Epidermal melanocyte (primary cell): ENCODE measurements around the gene TMEM167A.
"Not testable (repeated sequence)": the region's sequence is repeated elsewhere in the genome, so short reads cannot be mapped to it uniquely, and the experiment has no call there.

Source experiments
- DNase-seq: peaks from one replicate; pipeline ENCODE4 v3.0.0; 2011; ENCODE audit warnings: low spot score; ENCODE audit not compliant: insufficient read length

Gene TMEM167A

GRCh38 chr5:83090169-83090568 lies 13.0 kb upstream of the TMEM167A start:
- no peak for DNase-seq

DNA sequence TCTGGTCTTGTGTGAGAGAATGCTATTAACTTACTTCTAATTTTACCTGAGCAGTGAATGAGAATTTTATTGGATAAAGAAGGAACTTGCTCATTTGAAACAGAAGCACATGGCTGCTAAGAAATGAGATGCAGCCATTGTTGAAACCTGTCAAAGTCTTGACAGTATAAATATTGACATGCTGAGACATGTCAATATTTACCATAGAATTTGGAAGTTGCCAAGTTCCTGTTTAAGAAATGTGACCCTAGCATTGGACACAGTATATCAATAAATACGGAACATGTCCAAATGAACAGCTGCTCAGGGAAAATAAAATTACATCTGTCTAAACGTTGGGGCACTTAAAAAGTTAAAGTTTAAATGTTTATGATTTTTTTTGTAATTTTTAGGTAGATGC lies 7.9 kb upstream of the TMEM167A start:
- no peak for DNase-seq

DNA sequence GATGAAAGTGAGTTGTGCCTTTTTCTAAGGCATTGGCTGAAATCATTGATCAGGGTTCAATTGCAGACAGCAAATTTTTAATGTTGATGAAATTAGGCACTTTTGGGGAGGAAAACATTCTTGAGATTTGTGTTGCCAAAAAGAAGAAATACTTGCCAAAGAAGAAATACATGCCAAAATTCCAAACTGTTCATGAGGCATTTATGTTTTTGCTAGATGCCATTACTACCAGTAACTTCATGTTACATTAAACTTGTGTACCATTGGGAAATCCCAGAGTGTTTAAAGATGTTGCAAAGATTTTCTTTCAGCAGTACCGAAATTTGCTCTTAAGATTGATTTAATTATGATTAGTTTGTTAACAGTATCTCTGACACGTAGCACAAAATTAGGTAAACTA lies 7.1 kb upstream of the TMEM167A start:
- DNase-seq, result no peak

DNA sequence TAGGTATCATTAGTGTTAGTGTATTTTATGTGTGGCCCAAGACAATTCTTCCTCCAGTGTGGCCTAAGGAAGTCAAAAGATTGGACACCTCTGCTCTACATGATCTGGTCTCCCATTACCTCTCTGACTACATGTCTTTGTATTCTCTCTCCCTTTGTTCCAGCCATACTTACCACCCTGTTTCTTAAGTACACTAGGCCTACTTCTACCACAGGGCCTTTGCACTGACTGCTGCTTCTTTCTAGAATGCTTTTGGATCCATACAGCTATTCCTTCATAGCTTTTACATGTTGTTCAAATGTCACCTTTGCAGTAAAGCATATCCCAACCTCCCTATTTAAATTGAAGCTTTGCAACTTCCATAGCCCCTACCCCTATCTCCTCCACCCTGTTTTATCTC lies 5.6 kb upstream of the TMEM167A start:
- no peak for DNase-seq

DNA sequence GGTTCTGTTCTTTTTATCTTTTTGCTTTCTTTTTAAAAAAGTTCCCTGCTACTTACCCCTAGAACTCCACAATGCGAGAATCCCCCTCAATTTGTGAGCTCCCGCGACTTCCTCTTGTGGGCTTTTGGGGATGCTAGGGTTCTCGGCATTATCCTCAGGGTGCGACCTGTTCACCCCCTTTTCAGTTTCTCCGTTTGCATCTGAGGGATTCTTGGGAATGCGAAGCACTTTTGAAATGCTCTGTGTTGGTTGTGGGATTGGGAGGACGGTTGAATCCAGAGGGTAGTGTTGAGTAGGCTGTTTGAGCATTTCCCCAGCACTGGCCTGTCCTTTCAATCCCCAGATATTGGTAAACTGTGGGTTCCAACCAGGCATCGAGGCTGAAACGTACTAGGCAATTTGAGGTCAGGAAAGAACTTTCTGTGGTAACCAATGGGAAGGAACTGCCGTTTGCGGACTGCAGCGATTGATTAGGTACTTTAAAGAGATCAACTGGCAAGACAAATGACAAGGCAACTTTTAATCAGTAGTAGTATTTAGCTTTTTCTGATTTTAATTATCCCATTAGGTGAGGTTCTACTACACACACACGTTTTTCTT lies 568 bp upstream of the TMEM167A start:
- no peak for DNase-seq

DNA sequence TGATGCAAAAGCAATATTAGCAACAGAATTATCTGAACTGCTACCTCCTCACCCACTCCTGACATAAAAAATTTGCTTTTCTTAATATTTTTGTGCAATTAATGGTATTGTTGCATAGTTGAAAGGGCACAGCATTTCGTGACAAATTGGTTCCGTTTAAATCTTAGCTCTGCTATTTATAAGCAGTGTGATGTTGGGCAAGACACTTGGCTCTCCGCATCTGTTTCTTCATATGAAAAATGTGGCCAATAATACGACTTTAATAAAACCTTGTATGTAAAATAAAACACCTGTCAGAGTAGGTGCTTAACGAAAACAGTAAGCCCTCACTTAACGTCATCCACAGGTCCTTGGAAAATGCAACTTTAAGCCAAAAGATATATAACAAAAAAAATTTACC lies 4.2 kb downstream of the TMEM167A start:
- no peak for DNase-seq

- no peak for DNase-seq
These were observed 5.7 kb downstream of the TMEM167A start for GRCh38 chr5:83071286-83072051.

DNA sequence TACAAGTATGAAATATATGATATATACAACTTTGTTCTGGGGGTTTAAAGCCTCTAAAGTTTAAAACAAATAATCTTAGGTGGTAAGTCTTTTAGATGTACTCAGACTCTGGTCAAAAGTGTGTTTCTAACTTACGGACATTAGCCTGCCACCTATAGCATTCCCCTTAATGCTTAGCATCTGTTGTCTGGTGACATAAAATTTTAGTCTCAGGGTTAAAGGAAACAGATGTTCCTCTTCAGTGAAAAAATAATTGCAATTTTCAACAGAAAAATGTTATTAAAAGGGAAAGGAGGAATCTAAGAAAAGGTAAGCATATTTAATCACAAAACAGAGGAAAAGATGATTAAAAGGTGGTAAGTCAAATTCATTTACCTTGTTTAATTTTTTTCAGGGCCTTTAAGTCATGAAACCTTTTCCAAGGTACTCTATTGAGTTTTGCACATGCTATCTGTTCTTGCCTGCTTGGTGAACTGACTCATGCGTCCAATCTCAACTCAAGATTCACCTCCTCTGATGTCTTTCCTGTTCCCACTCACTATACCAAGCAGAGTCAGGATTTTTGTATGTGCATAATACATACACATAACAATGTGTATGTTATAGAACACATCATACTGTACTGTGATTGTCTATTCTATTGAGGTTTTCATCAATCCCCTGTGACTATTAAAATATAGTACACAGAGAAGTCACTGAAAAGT lies 7.9 kb downstream of the TMEM167A start:
- no peak for DNase-seq

GRCh38 chr5:83067377-83067776 lies 9.8 kb downstream of the TMEM167A start:
- DNase-seq, result not testable (repeated sequence)

DNA sequence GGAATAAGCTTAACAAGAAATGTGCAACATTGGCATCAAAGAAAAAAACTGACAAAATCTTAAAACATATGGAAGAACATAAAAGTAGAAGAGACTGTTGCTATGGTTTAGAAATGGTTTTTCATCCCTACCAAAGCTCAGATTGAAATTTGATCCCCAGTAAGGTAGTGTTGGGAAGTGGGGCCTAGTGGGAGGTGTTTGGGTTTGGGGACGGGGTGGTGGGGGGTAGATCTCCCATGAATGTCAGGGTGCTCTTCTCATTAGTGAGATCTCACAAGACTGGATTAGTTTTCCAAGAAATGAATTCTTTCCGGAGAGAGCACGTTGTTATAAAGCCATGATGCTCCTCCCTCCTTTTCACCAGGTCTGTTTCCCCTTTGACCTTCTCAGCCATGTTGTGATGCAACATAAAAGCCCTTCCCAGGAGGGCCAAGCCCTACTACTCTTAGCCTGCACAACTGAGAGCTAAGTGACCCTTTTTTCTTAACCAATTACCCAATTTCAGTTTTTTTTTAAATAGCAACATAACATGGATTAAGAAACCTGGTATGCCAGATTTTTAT lies 10.6 kb downstream of the TMEM167A start:
- DNase-seq, result no peak

DNA sequence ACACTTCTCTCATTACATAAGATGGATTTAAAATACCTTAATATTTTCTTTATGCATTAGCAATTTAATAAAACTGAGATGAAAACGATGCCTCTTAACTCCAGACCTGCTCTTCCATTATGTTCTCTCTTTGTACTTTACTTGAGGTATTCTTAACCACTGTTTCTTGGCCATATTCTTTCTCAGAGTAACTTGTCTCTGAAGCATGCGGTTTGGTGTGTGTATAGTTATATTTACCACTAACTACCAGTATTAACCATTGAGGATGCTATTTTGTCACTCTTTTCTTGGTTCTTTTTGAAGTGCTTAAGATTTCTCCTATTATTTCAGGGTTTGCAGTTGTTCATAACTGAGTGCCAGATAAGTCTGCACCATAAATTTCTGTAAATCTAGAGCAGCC lies 17.9 kb downstream of the TMEM167A start:
- DNase-seq, result no peak

GRCh38 chr5:83058726-83059125 lies 18.5 kb downstream of the TMEM167A start:
- DNase-seq, result no peak

DNA sequence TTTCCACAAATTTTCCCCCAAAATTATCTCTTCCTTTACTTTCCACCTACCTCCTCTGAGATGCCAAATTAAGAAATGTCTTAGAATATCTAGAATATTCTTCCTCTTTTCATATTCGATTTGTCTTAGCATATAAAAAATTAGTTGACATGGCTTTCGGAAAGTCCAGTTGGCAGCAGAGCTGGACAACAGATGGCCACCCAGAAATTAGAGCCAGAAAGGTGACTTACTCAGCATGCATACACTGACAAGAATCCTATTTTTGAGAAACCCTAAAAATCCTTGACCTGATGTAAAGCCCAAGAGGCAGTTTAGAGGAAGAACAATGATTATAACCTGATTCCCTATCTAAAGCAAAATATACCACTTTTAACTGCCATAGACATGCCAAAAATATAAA lies 22.0 kb downstream of the TMEM167A start:
- DNase-seq, result no peak

DNA sequence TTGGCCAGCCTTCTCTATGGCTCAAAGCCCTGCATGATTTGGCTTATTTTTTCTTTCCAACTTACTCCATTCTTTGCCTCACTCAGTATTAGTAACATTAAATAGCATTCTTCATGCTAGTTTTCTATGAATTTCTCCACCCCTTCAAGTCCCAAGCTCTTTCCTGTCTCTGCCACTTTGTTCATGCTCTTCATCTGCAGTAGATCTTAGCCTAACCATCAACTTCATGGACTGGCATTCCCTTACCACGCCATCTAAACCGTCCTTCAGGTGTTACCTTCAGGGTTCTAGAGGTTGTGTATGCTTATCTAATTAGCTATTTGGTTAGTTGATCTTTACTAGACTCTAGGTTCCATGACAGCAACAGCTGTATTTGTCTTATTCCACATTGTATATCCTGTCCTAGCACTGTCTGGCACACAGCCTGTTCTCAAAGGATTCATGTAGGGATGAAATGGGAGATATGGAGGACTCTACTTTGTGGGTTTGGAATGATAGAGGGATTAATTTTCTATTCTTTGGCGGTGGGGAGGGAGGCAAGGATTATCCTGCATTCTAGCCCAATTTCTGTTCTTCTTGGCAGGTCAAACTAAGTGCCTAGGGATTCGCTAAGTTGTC lies 26.4 kb downstream of the TMEM167A start:
- DNase-seq, result no peak

- DNase-seq, result no peak
These were observed 27.8 kb downstream of the TMEM167A start for GRCh38 chr5:83049370-83049885.

DNA sequence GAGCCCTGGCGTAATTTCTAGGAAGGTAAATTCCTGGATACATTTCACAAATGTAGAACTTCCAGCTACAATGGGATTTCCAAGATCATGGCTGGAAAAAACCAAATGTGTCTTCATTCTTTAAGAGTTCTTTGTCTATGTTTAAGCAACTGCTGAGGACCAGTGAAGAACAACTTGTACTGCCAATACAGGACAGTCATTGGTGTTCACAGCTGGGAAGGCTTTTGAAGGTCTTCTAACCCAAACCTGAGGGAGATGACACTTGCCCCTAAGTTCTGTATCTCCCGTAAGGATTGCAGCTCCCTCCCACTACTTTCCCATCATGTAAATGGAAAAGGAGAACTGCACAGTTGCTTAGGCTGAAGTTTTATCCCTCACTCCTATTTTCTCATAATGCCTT lies 28.4 kb downstream of the TMEM167A start:
- no peak for DNase-seq

DNA sequence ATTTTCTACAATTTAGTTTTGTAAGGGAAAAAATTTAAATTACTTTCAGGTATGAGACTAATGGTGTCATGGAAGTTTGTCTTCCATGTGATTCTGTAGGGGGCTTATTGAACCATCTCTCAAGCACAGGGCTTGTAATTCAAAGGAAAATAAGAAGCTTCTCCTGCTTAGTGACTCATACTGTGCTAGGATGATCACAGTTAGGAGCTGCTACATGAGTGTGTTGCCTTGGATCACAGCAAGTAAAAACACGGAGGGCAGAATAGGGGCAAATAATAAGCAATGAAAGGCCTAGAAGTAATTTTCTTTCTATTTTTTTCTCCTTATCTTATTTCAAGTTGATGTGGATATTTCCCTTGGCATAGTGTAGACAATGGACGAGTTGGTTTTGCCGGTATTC lies 28.9 kb downstream of the TMEM167A start:
- DNase-seq, result no peak

DNA sequence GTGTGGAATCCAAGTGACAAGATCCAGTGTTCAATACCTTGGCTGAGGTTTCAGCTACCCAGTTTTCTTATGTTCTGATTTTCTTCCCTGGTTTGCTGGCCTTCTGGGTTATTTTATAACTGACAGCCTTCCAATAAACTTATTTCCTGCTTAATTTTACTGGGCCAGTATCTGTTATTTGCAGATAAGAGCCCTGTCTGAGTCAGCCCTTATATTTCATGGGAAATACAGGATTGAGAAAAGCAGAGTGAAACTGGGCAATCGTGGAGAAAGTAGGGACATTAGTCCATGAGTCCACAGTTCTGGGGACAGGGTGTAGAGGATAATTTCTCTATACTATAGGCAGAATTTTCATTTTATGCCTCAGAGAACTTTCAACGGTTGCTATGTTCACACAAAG lies 32.3 kb downstream of the TMEM167A start:
- DNase-seq, result no peak

DNA sequence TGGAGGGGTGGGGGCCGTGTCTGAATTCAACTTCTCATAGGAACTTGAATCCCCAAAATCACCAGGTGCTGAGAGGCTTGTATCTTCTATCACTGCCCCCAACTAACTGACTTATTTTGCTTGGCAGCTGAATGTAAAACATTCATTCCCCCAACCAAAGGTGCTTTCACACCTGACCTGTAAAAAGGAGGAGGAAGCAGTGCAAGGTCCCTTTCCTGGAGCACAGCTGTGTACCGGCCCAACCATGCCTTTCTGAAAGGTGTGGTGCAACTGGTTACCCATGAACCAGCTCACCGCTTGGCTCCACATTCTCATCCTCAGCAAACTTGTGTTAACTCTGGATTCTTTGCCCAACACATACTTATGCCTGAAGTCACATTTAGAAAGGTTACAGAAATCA lies 34.7 kb downstream of the TMEM167A start:
- DNase-seq, result no peak

GRCh38 chr5:83038924-83039323 lies 38.3 kb downstream of the TMEM167A start:
- no peak for DNase-seq

DNA sequence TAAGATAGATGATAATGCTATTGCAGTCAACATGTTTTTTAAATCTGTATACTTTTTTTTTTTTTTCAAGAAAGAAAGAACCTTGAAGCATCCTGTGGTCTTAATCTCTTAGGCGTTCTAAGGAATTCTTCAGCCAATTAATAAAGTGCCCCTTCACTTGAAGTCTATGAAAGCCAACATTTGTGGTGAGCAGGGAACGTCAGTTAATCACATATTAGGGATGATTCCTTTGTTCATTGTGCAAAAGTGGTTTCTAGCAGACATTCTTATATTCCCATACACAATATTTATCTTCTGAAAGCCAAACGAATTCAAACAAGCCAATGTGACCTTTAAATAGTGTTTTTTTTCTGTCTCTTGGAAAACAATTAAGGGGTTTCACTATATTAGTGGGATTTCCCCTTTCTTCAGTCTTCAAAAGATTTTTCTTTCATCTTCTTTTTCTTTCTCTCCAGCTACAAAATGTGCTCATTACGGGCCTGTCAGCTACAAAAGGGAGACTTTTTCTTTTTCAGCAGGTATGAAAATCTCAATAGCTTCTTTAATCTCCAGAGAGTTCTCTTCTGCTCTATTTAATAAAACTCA lies 40.1 kb downstream of the TMEM167A start:
- DNase-seq, result peak; percentile 24
